Naive thymus-derived CD4-positive, alpha-beta T cell (primary cell): ENCODE data around the gene SPATA2. TPM values are rescaled to one million over a fixed set of nuclear protein-coding genes. Genes with fewer than 3 reads are reported as not detected.

Source experiments
- ATAC-seq: fragments of 150-1000 bp; cut with Tn5 transposase; 2 replicates; pipeline ENCODE4 v1.10.0; 2021; ENCODE audit warnings: mild to moderate bottlenecking, moderate library complexity
- CTCF ChIA-PET: fragments of 350-600 bp; sonication (Branson Sonifier 250); formaldehyde crosslinking; loops from one replicate; lab custom pipeline; 2021; ENCODE audit warnings: antibody characterized with exemption; lab: Charles Lee
- POLR2A ChIA-PET: fragments of 350-600 bp; sonication (Branson Sonifier 250); formaldehyde crosslinking; loops from one replicate; lab custom pipeline; 2021; ENCODE audit warnings: antibody characterized with exemption, inconsistent platforms; lab: Charles Lee
- DNase-seq, 9 donors: peaks; one replicate each; pipeline versions ENCODE4 v3.0.0 to v3.0.0-alpha.2; 2020 to 2022; ENCODE audit warnings: mixed read lengths in 1 of 9
- H3K27ac ChIP-seq: one replicate; pipeline ENCODE4 v1.7.0; 2013; ENCODE audit warnings: mild to moderate bottlenecking, low read depth, low read length, moderate library complexity
- H3K27me3 ChIP-seq, 2 donors: one replicate each; pipeline ENCODE4 v1.7.0; 2013; ENCODE audit warnings: low read length in 2 of 2, mild to moderate bottlenecking in 2 of 2, moderate library complexity in 2 of 2; ENCODE audit not compliant: control insufficient read depth in 2 of 2, insufficient read depth in 2 of 2
- H3K36me3 ChIP-seq, 3 experiments: 1 replicate in 2 of 3; 2 replicates in 1 of 3; pipeline ENCODE4 v1.7.0; 2013; ENCODE audit warnings: low read length in 3 of 3, mild to moderate bottlenecking in 3 of 3, moderate library complexity in 1 of 3; ENCODE audit not compliant: insufficient read depth in 3 of 3, control insufficient read depth in 2 of 3
- H3K4me1 ChIP-seq, 2 donors: one replicate each; pipeline ENCODE4 v1.7.0; 2013; ENCODE audit warnings: low read length in 2 of 2, mild to moderate bottlenecking in 2 of 2, moderate library complexity in 1 of 2; ENCODE audit not compliant: control insufficient read depth in 2 of 2, insufficient read depth in 2 of 2
- H3K4me3 ChIP-seq: 2 replicates; pipeline ENCODE4 v1.7.0; 2013; ENCODE audit warnings: mild to moderate bottlenecking, low read length
- H3K9me3 ChIP-seq, 3 experiments: 1 replicate in 2 of 3; 2 replicates in 1 of 3; pipeline ENCODE4 v1.7.0; 2013; ENCODE audit warnings: low read length in 3 of 3; ENCODE audit not compliant: control insufficient read depth in 2 of 3
- H3K27ac Mint-ChIP-seq, 9 donors: one replicate each; pipeline ENCODE4 v1.8.0; 2020 to 2022; ENCODE audit warnings: mixed read lengths in 9 of 9, mild to moderate bottlenecking in 8 of 9, moderate library complexity in 5 of 9, inconsistent platforms in 2 of 9
- H3K27me3 Mint-ChIP-seq, 5 donors: one replicate each; pipeline ENCODE4 v1.8.0; 2021 to 2022; ENCODE audit warnings: mixed read lengths in 5 of 5, mild to moderate bottlenecking in 1 of 5
- H3K36me3 Mint-ChIP-seq, 5 donors: one replicate each; pipeline ENCODE4 v1.8.0; 2020 to 2022; ENCODE audit warnings: mixed read lengths in 5 of 5, mild to moderate bottlenecking in 3 of 5, inconsistent platforms in 1 of 5
- H3K4me1 Mint-ChIP-seq, 7 donors: one replicate each; pipeline ENCODE4 v1.8.0; 2020 to 2022; ENCODE audit warnings: mixed read lengths in 7 of 7, mild to moderate bottlenecking in 3 of 7, inconsistent platforms in 1 of 7
- H3K4me3 Mint-ChIP-seq, 10 donors: one replicate each; pipeline ENCODE4 v1.8.0; 2020 to 2022; ENCODE audit warnings: mild to moderate bottlenecking in 10 of 10, mixed read lengths in 10 of 10, moderate library complexity in 6 of 10, inconsistent platforms in 2 of 10
- H3K9me3 Mint-ChIP-seq, 11 donors: one replicate each; pipeline ENCODE4 v1.8.0; 2020 to 2022; ENCODE audit warnings: mixed read lengths in 11 of 11, mild to moderate bottlenecking in 4 of 11, inconsistent platforms in 1 of 11, moderate library complexity in 1 of 11
- intact Hi-C, 2 donors: fragments of 100-400 bp; cut with micrococcal nuclease; formaldehyde crosslinking; loops; one replicate each; pipeline ENCODE4 v1.15.1; 2023
- polyA plus RNA-seq, 2 donors: library from polyadenylated mRNA; unstranded; fragments of 300-500 nt; fragmentation: Illumina TruSeq; gene quantifications; one replicate each; pipeline ENCODE4 v1.2.3, GENCODE V29; 2021
- total RNA-seq, 6 experiments: library from RNA in 5 of 6; stranded (reverse) in 5 of 6; gene quantifications; 1 replicate in 5 of 6; 2 replicates in 1 of 6; pipeline ENCODE4 v1.2.3 and lab custom pipeline; 2021 to 2026

Gene SPATA2
- total and polyA plus RNA-seq, 7 experiments from 2014 or later: 2.7 to 18.4 (median 9.6) TPM

- CTCF ChIA-PET: no interaction called here
- Histone ChIP-seq H3K36me3 (peaks cover 4 to 54% (median 12%) of the 10 kb centered on the region in 3 experiments), H3K27me3 (no peaks in the 10 kb centered on the region), H3K9me3 (no peaks in the 10 kb centered on the region), H3K4me1 (peaks cover 17 to 22% of the 10 kb centered on the region in 2 donors), H3K4me3 (no peak overlapping the region), H3K27ac (no peak overlapping the region)
- ATAC-seq (no peak), DNase-seq (no peak)
- Mint-ChIP-seq H3K36me3 (peaks cover 10 to 39% (median 19%) of the 10 kb centered on the region in 5 donors), H3K4me1 (peaks cover 31 to 61% (median 53%) of the 10 kb centered on the region in 7 donors), H3K27me3 (no peaks in the 10 kb centered on the region), H3K4me3 (no peak overlapping the region), H3K9me3 (no peaks in the 10 kb centered on the region), H3K27ac (peak overlapping the region in 1 of 9 donors; percentile 31)
- intact Hi-C loops: no loop called here
- POLR2A ChIA-PET: no interaction called here
Observed at GRCh38 chr20:49942303-49942702, 27.0 kb upstream of the SPATA2 start.

- peaks cover 19 to 23% of the 10 kb centered on the region in 2 donors for H3K4me1 ChIP-seq
- no peaks in the 10 kb centered on the region for H3K27me3 ChIP-seq
- no peaks in the 10 kb centered on the region for H3K9me3 Mint-ChIP-seq
- ATAC-seq (no peak), DNase-seq (no peak)
- CTCF ChIA-PET: no interaction called here
- H3K27ac ChIP-seq: no peak overlapping the region
- POLR2A ChIA-PET: no interaction called here
- H3K36me3 Mint-ChIP-seq: peaks cover 7 to 32% (median 13%) of the 10 kb centered on the region in 5 donors
- H3K4me3 ChIP-seq: no peak overlapping the region
- H3K36me3 ChIP-seq: peaks cover 4 to 52% (median 12%) of the 10 kb centered on the region in 3 experiments
- H3K9me3 ChIP-seq: no peaks in the 10 kb centered on the region
- peaks cover 36 to 66% (median 58%) of the 10 kb centered on the region in 7 donors for H3K4me1 Mint-ChIP-seq
- H3K4me3 Mint-ChIP-seq: peak overlapping the region in 3 of 10 donors; percentile 17 to 61 (median 32)
- H3K27me3 Mint-ChIP-seq: no peaks in the 10 kb centered on the region
- intact Hi-C loops: no loop called here
- H3K27ac Mint-ChIP-seq: peak overlapping the region in 3 of 9 donors; percentile 56 to 89 (median 56)
Observed at GRCh38 chr20:49941456-49941855, 26.1 kb upstream of the SPATA2 start.

- Mint-ChIP-seq H3K4me1 (peaks cover 37 to 73% (median 62%) of the 10 kb centered on the region in 7 donors), H3K4me3 (peak overlapping the region; percentile 61 to 100 (median 97)), H3K27me3 (no peaks in the 10 kb centered on the region), H3K27ac (peak overlapping the region; percentile 36 to 98 (median 67)), H3K36me3 (peaks cover 5 to 19% (median 7%) of the 10 kb centered on the region in 5 donors), H3K9me3 (peaks cover 0 to 2% (median 0%) of the 10 kb centered on the region in 11 donors)
- Histone ChIP-seq H3K9me3 (no peaks in the 10 kb centered on the region), H3K27me3 (no peaks in the 10 kb centered on the region), H3K36me3 (peaks cover 4 to 31% (median 11%) of the 10 kb centered on the region in 3 experiments), H3K27ac (peak overlapping the region; percentile 95), H3K4me3 (peak overlapping the region; percentile 90), H3K4me1 (peaks cover 22 to 27% of the 10 kb centered on the region in 2 donors)
- no peak for ATAC-seq
- ChIA-PET POLR2A (no interaction called here), CTCF (interaction anchor here (0.5 kb wide), 1 partner anchor 229 kb away, joined by 3 read pairs; no protein-coding TSS in a partner anchor)
- no peak for DNase-seq
- intact Hi-C loops: loop anchor here in 1 of 2 donors (5.0 to 10.0 kb wide), 3 partner anchors 226 to 1014 kb away; partner anchors contain the start of genes ARFGEF2, B4GALT5 and PARD6B
Observed at GRCh38 chr20:49938173-49939163, 23.1 kb upstream of the SPATA2 start.

- H3K4me1 ChIP-seq: peaks cover 20 to 27% of the 10 kb centered on the region in 2 donors
- H3K27me3 Mint-ChIP-seq: no peaks in the 10 kb centered on the region
- H3K36me3 Mint-ChIP-seq: peaks cover 5 to 14% (median 7%) of the 10 kb centered on the region in 5 donors
- no peak for ATAC-seq
- H3K27ac Mint-ChIP-seq: peak overlapping the region; percentile 83 to 98 (median 95)
- H3K9me3 ChIP-seq: no peaks in the 10 kb centered on the region
- H3K4me3 Mint-ChIP-seq: peak overlapping the region; percentile 95 to 100 (median 98)
- peak overlapping the region; percentile 95 for H3K27ac ChIP-seq
- H3K4me1 Mint-ChIP-seq: peaks cover 37 to 66% (median 56%) of the 10 kb centered on the region in 7 donors
- H3K36me3 ChIP-seq: peaks cover 4 to 23% (median 4%) of the 10 kb centered on the region in 3 experiments
- POLR2A ChIA-PET: interaction anchor here (0.5 to 4.4 kb wide), 9 partner anchors 9 to 210 kb away, joined by 3 to 44 read pairs (median 4); partner anchors contain the start of gene SPATA2
- intact Hi-C loops: loop anchor here (2.0 to 10.0 kb wide), 8 partner anchors 124 to 1012 kb away; partner anchors contain the start of genes PTPN1 (in 2 of the 2), ADNP (in 1 of the 2), ARFGEF2 (in 1 of the 2) and B4GALT5 (in 1 of the 2)
- peaks cover 0 to 2% (median 0%) of the 10 kb centered on the region in 11 donors for H3K9me3 Mint-ChIP-seq
- peak overlapping the region; percentile 90 for H3K4me3 ChIP-seq
- CTCF ChIA-PET: interaction anchor here (1.5 kb wide), 1 partner anchor 9 kb away, joined by 4 read pairs; no protein-coding TSS in a partner anchor
- H3K27me3 ChIP-seq: no peaks in the 10 kb centered on the region
- DNase-seq: peak in 3 of 9 donors; percentile 23 to 27 (median 25)
Observed at GRCh38 chr20:49937027-49937929, 21.9 kb upstream of the SPATA2 start.

- Mint-ChIP-seq H3K27ac (peak within 1 kb of the TSS; percentile 83 to 98 (median 95)), H3K27me3 (no peaks in the 10 kb centered on the region), H3K36me3 (peaks cover 2 to 12% (median 5%) of the 10 kb centered on the region in 5 donors), H3K4me3 (peak within 1 kb of the TSS; percentile 95 to 100 (median 98)), H3K4me1 (peaks cover 36 to 61% (median 53%) of the 10 kb centered on the region in 7 donors), H3K9me3 (peaks cover 0 to 2% (median 0%) of the 10 kb centered on the region in 11 donors)
- H3K9me3 ChIP-seq: no peaks in the 10 kb centered on the region
- peaks cover 0 to 19% (median 4%) of the 10 kb centered on the region in 3 experiments for H3K36me3 ChIP-seq
- ATAC-seq (peak; percentile 99), DNase-seq (peak; percentile 79 to 92 (median 86))
- peaks cover 20 to 27% of the 10 kb centered on the region in 2 donors for H3K4me1 ChIP-seq
- POLR2A ChIA-PET: interaction anchor here (0.6 to 4.4 kb wide), 11 partner anchors 8 to 748 kb away, joined by 3 to 44 read pairs (median 4); partner anchors contain the start of gene SPATA2
- intact Hi-C loops: loop anchor here (1.0 to 10.0 kb wide), 14 partner anchors 8 to 1012 kb away; partner anchors contain the start of genes PTPN1 (in 2 of the 2), SNAI1 (in 2 of the 2), SPATA2 (in 2 of the 2) and ADNP (in 1 of the 2)
- peak within 1 kb of the TSS; percentile 90 for H3K4me3 ChIP-seq
- H3K27me3 ChIP-seq: no peaks in the 10 kb centered on the region
- CTCF ChIA-PET: interaction anchor here (1.0 to 1.5 kb wide), 2 partner anchors 9 to 19 kb away, joined by 3 to 4 read pairs; no protein-coding TSS in a partner anchor
- peak within 1 kb of the TSS; percentile 95 for H3K27ac ChIP-seq
Observed at GRCh38 chr20:49936153-49937026, 21.1 kb upstream of the SPATA2 start, which contains the start of gene RNF114. RNF114 (plus strand) TSS chr20:49936397; CDS start chr20:49936413, 16 bp downstream.
